Stimulated activated CD8-positive, alpha-beta memory T cell treated with anti-CD3 and anti-CD28 coated beads, Interleukin-4, amount 100 ng/mL, for 1 hour (primary cell): ENCODE measurements around the gene VTI1A.
"Not testable (repeated sequence)": the region's sequence is repeated elsewhere in the genome, so short reads cannot be mapped to it uniquely, and the experiment has no call there.

Experiments
- DNase-seq, 2 donors: peaks; one replicate each; pipeline ENCODE4 v3.0.0-alpha.2; 2020; ENCODE audit warnings: low read depth in 2 of 2, low spot score in 1 of 2

VTI1A gene

GRCh38 chr10:112446855-112447619 lies at the start of gene VTI1A, which contains the start of gene ZDHHC6:
TSS of gene VTI1A (plus strand) at chr10:112447215. CDS start at chr10:112447374, 159 bp downstream.
TSS of gene ZDHHC6 (minus strand) at chr10:112446914. CDS start at chr10:112445436, 1,478 bp downstream.
- DNase-seq: peak; percentile 67 to 73

GRCh38 chr10:112397592-112397991 lies 49.4 kb upstream of the VTI1A start:
- no peak for DNase-seq

- no peak for DNase-seq
Measured at GRCh38 chr10:112402917-112403316, 44.1 kb upstream of the VTI1A start.

- DNase-seq: no peak
Measured at GRCh38 chr10:112404617-112405016, 42.4 kb upstream of the VTI1A start.

GRCh38 chr10:112406806-112407205 lies 40.2 kb upstream of the VTI1A start:
- DNase-seq: not testable (repeated sequence)

- DNase-seq: no peak
Measured at GRCh38 chr10:112407696-112408095, 39.3 kb upstream of the VTI1A start.

GRCh38 chr10:112409299-112409698 lies 37.7 kb upstream of the VTI1A start:
- no peak for DNase-seq

- no peak for DNase-seq
Measured at GRCh38 chr10:112409755-112410154, 37.3 kb upstream of the VTI1A start.

- DNase-seq: no peak
Measured at GRCh38 chr10:112412696-112413095, 34.3 kb upstream of the VTI1A start.

GRCh38 chr10:112421731-112422130 lies 25.3 kb upstream of the VTI1A start:
- no peak for DNase-seq

GRCh38 chr10:112424651-112425050 lies 22.4 kb upstream of the VTI1A start:
- DNase-seq: no peak

- DNase-seq: no peak
Measured at GRCh38 chr10:112426111-112426510, 20.9 kb upstream of the VTI1A start.

GRCh38 chr10:112429147-112429546 lies 17.9 kb upstream of the VTI1A start:
- DNase-seq: no peak

GRCh38 chr10:112429654-112430230 lies 17.3 kb upstream of the VTI1A start:
- no peak for DNase-seq

GRCh38 chr10:112433136-112433535 lies 13.9 kb upstream of the VTI1A start:
- DNase-seq: no peak

GRCh38 chr10:112434988-112435619 lies 11.9 kb upstream of the VTI1A start:
- no peak for DNase-seq

GRCh38 chr10:112438356-112438755 lies 8.7 kb upstream of the VTI1A start:
- no peak for DNase-seq

- DNase-seq: no peak
Measured at GRCh38 chr10:112441520-112441919, 5.5 kb upstream of the VTI1A start.

GRCh38 chr10:112442063-112442462 lies 5.0 kb upstream of the VTI1A start:
- no peak for DNase-seq

GRCh38 chr10:112446055-112446854 lies 760 bp upstream of the VTI1A start:
- no peak for DNase-seq

- no peak for DNase-seq
Measured at GRCh38 chr10:112447620-112447928, 559 bp downstream of the VTI1A start.

GRCh38 chr10:112448888-112449287 lies 1.9 kb downstream of the VTI1A start:
- no peak for DNase-seq
